Neural cell (in vitro differentiated cells): ENCODE measurements around the gene PP2D1.

Experiments
- EZH2 ChIP-seq: fragments of 200-600, 300-800 bp; shearing (Covaris generic), sonication (generic); IDR thresholded peaks from 2 replicates; pipeline ENCODE4 v1.6.1; 2014; ENCODE audit warnings: antibody characterized with exemption, low read length, borderline replicate concordance, mild to moderate bottlenecking; ENCODE audit not compliant: insufficient read depth, poor library complexity, severe bottlenecking
- POLR2AphosphoS5 ChIP-seq: IDR thresholded peaks from 2 replicates; pipeline ENCODE4 v1.6.1; 2012
- RAD21 ChIP-seq: fragments of 450-650 bp; conservative IDR thresholded peaks from 2 replicates; pipeline ENCODE4 v1.6.1; 2014; ENCODE audit warnings: antibody characterized with exemption, mild to moderate bottlenecking, moderate library complexity
- SMC3 ChIP-seq: fragments of 450-650 bp; conservative IDR thresholded peaks from 2 replicates; pipeline ENCODE4 v1.6.1; 2014; ENCODE audit warnings: antibody characterized with exemption, mild to moderate bottlenecking, moderate library complexity; ENCODE audit not compliant: poor library complexity
- TAF1 ChIP-seq: IDR thresholded peaks from 2 replicates; pipeline ENCODE4 v1.6.1; 2012; ENCODE audit warnings: low read depth
- TF ChIP-seq, protein P1 (sequence below): IDR thresholded peaks from 2 replicates; pipeline ENCODE4 v1.6.1; 2012; ENCODE audit warnings: borderline replicate concordance
- TF ChIP-seq, protein P2 (sequence below): fragments of 450-650 bp; IDR thresholded peaks from 2 replicates; pipeline ENCODE4 v1.5.1; 2014; ENCODE audit warnings: antibody characterized with exemption, mild to moderate bottlenecking, moderate library complexity; ENCODE audit not compliant: poor library complexity, severe bottlenecking

DNA sequence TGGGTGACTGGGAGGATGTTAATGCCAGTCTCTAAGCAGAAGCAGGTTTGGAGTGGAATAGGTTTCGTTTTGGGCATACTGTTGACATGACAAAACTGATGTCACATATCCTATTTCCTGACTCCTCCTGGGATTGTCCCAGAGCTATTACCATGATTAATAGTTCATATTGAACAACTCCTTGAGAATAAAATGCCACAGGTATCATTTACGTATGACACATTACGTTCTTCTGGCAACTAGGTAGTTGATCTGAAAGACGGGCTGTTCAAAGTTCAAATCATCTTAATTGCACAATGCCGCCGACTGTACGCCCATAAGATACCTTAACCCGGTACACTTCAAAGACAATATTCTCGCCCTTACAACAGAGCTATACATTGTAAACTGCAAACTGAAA lies 66.5 kb downstream of the PP2D1 start:
- TF ChIP-seq, protein P1, sequence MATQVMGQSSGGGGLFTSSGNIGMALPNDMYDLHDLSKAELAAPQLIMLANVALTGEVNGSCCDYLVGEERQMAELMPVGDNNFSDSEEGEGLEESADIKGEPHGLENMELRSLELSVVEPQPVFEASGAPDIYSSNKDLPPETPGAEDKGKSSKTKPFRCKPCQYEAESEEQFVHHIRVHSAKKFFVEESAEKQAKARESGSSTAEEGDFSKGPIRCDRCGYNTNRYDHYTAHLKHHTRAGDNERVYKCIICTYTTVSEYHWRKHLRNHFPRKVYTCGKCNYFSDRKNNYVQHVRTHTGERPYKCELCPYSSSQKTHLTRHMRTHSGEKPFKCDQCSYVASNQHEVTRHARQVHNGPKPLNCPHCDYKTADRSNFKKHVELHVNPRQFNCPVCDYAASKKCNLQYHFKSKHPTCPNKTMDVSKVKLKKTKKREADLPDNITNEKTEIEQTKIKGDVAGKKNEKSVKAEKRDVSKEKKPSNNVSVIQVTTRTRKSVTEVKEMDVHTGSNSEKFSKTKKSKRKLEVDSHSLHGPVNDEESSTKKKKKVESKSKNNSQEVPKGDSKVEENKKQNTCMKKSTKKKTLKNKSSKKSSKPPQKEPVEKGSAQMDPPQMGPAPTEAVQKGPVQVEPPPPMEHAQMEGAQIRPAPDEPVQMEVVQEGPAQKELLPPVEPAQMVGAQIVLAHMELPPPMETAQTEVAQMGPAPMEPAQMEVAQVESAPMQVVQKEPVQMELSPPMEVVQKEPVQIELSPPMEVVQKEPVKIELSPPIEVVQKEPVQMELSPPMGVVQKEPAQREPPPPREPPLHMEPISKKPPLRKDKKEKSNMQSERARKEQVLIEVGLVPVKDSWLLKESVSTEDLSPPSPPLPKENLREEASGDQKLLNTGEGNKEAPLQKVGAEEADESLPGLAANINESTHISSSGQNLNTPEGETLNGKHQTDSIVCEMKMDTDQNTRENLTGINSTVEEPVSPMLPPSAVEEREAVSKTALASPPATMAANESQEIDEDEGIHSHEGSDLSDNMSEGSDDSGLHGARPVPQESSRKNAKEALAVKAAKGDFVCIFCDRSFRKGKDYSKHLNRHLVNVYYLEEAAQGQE = no peak
- TF ChIP-seq, protein P2, sequence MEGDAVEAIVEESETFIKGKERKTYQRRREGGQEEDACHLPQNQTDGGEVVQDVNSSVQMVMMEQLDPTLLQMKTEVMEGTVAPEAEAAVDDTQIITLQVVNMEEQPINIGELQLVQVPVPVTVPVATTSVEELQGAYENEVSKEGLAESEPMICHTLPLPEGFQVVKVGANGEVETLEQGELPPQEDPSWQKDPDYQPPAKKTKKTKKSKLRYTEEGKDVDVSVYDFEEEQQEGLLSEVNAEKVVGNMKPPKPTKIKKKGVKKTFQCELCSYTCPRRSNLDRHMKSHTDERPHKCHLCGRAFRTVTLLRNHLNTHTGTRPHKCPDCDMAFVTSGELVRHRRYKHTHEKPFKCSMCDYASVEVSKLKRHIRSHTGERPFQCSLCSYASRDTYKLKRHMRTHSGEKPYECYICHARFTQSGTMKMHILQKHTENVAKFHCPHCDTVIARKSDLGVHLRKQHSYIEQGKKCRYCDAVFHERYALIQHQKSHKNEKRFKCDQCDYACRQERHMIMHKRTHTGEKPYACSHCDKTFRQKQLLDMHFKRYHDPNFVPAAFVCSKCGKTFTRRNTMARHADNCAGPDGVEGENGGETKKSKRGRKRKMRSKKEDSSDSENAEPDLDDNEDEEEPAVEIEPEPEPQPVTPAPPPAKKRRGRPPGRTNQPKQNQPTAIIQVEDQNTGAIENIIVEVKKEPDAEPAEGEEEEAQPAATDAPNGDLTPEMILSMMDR = no peak
- TF ChIP-seq POLR2AphosphoS5 = no peak
- no peak for TF ChIP-seq EZH2
- TF ChIP-seq RAD21 = no peak
- TF ChIP-seq SMC3 = no peak
- no peak for TF ChIP-seq TAF1
